GM18505 (cell line): ENCODE results near the gene AP3S2.
"Not testable (repeated sequence)": the region's sequence is repeated elsewhere in the genome, so short reads cannot be mapped to it uniquely, and the experiment has no call there.

ENCODE experiments used
- ATAC-seq: cut with Tn5 transposase; IDR thresholded peaks from one replicate; pipeline ENCODE4 v1.9.1; 2021; ENCODE audit not compliant: unreplicated experiment
- POLR2A ChIP-seq: IDR thresholded peaks from 4 replicates; pipeline ENCODE4 v1.6.1; 2011; ENCODE audit warnings: borderline replicate concordance; ENCODE audit not compliant: insufficient read depth, insufficient read length; ENCODE audit errors: extremely low read depth

The AP3S2 gene

GRCh38 chr15:89783861-89784685 is 109.7 kb downstream of the AP3S2 start:
- no peak for ATAC-seq

DNA sequence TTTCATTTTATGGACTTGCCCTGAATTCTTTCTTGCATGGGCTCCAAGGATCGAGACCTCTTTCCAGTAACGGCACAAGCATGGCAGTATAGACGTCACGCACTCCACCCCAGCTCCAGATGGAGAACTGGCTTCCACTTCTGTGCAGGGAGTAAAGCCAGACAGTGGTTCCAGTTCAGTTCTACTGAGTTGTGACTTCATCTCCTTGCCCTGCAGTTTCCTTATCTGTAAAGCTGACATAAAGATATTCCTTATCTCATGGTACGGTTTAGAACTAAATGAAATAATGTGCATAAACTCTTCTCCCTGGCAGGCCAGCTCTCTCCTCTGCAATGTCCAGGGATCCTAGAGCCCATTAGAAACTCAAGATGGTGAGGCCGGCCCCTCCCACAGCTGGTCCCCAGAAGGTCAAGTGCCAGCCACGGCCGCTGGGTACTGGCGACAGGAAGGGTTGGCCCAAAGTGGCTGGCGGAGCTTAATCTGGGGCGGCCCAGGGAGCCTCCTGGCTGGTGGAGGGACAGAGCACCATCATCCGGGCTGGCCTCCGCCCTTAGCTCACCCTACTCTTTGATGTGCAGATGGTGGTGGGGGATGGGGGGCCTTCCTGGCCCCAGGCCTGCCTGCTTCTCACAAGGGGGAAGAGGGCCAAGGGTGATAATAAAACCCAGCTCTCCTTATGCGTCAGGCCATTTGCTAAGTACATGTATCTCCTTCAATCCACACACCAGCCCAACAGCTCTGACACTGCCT is 110.5 kb downstream of the AP3S2 start:
- TF ChIP-seq POLR2A, result no peak
- no peak for ATAC-seq

More at GRCh38 chr15:89783861-89784685, 109.7 kb downstream of the AP3S2 start:
- no peak for TF ChIP-seq POLR2A

- not testable (repeated sequence) for ATAC-seq
Measured at GRCh38 chr15:89782619-89782950, 111.2 kb downstream of the AP3S2 start.

DNA sequence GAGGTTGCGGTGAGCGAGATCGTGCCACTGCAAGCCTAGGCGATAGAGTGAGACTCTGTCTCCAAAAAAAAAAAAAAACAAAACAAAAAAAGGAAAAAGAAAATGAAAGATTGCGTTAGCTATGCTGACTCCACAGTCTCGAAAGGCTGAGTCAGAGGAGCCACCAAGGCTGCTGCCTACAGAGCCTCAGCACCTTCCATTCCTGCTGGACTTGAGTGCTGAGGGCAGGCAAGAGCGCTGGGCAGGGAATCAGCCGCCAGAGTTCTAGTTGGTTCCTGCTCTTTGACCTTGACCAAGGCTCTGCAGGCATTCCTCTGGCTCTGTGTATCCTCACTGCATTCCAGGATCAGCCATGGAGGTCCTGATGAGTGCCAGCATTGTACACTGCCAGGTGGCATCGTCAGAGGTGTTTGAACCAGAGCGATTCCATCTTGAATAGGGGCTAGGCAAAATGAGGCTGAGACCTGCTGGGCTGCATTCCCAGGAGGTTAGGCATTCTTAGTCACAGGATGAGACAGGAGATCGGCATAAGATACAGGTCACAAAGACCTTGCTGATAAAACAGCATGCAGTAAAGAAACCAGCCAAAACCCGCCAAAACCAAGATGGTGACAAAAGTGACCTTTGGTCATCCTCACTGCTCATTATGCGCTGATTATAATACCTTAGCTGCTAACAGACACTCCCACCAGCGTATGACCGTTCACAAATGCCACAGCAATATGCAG is 111.7 kb downstream of the AP3S2 start:
- no peak for ATAC-seq
- TF ChIP-seq POLR2A, result no peak

GRCh38 chr15:89781055-89781454 is 112.7 kb downstream of the AP3S2 start:
- ATAC-seq, result no peak
- no peak for TF ChIP-seq POLR2A

- no peak for ATAC-seq
- TF ChIP-seq POLR2A, result no peak
Measured at GRCh38 chr15:89780601-89781000, 113.2 kb downstream of the AP3S2 start.
